ENCODE data around the gene CHN2.

- TF ChIP-seq TCF7L2 (IDR thresholded peaks at IDR 0.05; ENCODE audit: low read depth, low read length) (no peak), CTCF (IDR thresholded peaks at IDR 0.05) (no peak), SIN3A (IDR thresholded peaks at IDR 0.05; ENCODE audit: borderline replicate concordance, insufficient read depth, low read depth, low read length) (no peak)
Measured at GRCh38 chr7:29337546-29338116, 143.1 kb downstream of the CHN2 start.

Data from Panc1 (cell line).